Activated naive CD4-positive, alpha-beta T cell treated with anti-CD3 and anti-CD28 coated beads, Interleukin-2, amount 50 U/mL, for 72 hours (primary cell): Measurements from ENCODE around the gene ARHGEF6. TPM values are rescaled to one million over a fixed set of nuclear protein-coding genes. Genes with fewer than 3 reads are reported as not detected.

Experiments
- ATAC-seq, 2 donors: fragments of 150-1000 bp; cut with Tn5 transposase; 2 replicates each; pipeline ENCODE4 v1.10.0; 2021; ENCODE audit warnings: mild to moderate bottlenecking in 2 of 2, moderate library complexity in 2 of 2
- DNase-seq, 2 donors: peaks; one replicate each; pipeline ENCODE4 v3.0.0; 2021 to 2022; ENCODE audit warnings: low spot score in 2 of 2
- H3K27ac Mint-ChIP-seq, 2 donors: one replicate each; pipeline ENCODE4 v1.8.0; 2022; ENCODE audit warnings: mild to moderate bottlenecking in 2 of 2, mixed read lengths in 2 of 2
- H3K36me3 Mint-ChIP-seq, 2 donors: one replicate each; pipeline ENCODE4 v1.8.0; 2022; ENCODE audit warnings: mixed read lengths in 2 of 2
- H3K9me3 Mint-ChIP-seq, 2 donors: one replicate each; pipeline ENCODE4 v1.8.0; 2022; ENCODE audit warnings: mixed read lengths in 2 of 2
- total RNA-seq, 2 donors: library from RNA; stranded (reverse); gene quantifications; one replicate each; pipeline ENCODE4 v1.2.3, GENCODE V29; 2022

ARHGEF6 gene
- total RNA-seq, 2 donors from 2014 or later: 59.5 to 80.3 TPM

DNA sequence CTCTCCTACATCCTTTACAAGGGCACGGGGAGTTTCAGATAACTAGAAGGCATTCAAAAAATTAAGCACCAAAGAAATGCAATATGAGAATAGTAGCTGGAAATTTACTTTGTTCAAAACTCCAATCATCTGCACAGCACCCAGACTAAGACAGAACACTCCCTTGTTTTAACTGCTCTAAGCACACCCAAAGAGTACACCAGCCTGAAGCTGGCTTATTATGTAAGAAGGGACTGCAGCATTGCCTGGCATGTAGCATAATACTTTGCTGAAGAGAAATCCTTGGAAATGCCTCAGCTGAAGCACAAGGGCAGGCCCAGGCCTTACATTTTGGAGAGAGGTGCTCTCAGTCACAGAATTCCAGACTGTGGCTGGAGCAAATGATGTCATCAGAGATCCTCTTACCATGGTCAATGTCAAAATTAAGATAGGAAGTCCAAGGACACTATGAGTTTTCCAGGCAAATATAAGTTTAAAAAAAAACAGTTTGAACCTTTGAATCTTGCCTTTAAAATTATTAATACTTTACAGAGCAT is 14.8 kb downstream of the ARHGEF6 start:
- Mint-ChIP-seq H3K36me3 (peaks cover 4 to 7% of the 10 kb centered on the region in 2 donors), H3K9me3 (no peaks in the 10 kb centered on the region), H3K27ac (peak overlapping the region in 1 of 2 donors; percentile 88)
- no peak for DNase-seq
- ATAC-seq: no peak

GRCh38 chrX:136764206-136764605 is 16.5 kb downstream of the ARHGEF6 start:
- ATAC-seq (no peak), DNase-seq (no peak)
- H3K36me3 Mint-ChIP-seq: peaks cover 4 to 7% of the 10 kb centered on the region in 2 donors

DNA sequence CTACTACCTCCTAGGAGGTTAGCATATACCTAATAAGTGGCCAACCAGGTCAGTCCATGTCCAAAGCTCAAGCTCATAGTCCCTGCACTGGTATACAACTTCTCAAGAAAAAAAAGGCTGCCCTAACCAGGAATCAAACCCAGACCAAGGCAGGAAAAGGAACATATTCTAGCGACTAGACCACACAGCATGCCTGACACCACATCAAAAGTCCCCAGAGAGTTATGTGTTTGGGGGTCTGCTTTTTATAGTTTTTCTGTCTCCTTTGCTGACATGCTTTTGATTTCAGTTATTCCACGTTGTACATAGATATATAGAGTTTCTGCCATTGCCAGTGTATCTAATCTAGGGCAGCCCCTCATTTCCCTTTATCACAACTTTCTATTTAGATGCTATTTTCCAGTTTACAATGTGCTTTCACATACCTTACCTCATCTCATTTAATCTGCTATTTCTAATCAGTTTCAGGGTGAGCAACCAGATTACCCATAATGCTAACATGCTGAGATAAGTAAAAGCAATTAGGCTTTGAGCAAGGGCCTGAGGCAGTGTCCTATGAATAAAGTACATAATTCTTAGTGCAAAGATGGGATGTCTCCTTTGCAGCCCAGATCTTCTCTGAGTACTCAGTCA is 17.8 kb downstream of the ARHGEF6 start:
- ATAC-seq: peak in 1 of 2 donors; percentile 57
- H3K27ac Mint-ChIP-seq: peak overlapping the region; percentile 11 to 41
- no peaks in the 10 kb centered on the region for H3K9me3 Mint-ChIP-seq
- peaks cover 0 to 7% of the 10 kb centered on the region in 2 donors for H3K36me3 Mint-ChIP-seq
- DNase-seq: no peak

More at GRCh38 chrX:136764206-136764605, 16.5 kb downstream of the ARHGEF6 start:
- Mint-ChIP-seq H3K27ac (no peak overlapping the region), H3K9me3 (no peaks in the 10 kb centered on the region)

DNA sequence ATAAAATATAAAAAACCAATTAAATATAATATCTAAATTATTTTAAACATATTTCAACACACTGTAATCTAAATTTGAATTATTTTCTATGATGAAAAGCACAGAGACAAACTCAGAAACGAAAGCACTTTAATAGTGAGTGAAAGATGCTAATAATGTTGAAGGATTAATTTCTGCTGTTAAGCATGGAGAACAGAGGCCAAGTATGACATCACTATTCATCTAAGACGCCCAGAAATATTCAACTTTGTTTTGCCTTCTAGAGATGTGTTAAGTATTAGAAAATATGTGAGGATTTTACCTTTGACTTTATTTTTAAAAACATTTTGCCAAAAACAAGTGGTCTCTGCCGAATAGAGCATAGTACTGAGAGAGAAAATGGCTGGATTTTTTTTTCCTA is 19.3 kb downstream of the ARHGEF6 start:
- no peak for ATAC-seq
- Mint-ChIP-seq H3K9me3 (no peaks in the 10 kb centered on the region), H3K27ac (no peak overlapping the region), H3K36me3 (peaks cover 0 to 7% of the 10 kb centered on the region in 2 donors)
- no peak for DNase-seq

DNA sequence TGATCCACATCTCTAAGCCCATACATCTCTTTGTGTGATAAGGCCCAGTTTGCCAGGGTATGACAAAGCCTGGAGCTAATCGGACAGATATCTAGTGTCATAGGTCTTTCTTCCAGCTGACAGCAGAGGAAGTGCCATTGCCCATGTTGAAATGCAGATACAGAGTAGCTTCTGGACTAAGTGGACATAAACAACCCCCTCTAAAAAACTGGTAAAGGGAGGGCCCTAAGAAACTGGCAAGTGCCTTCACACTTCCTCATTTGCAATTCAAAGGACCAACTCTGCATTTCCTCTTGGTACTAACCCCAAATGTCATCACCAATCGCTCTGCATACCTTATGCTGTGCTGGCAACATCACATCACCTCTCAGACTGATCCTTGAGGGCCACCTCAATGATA is 20.8 kb downstream of the ARHGEF6 start:
- peak in 1 of 2 donors; percentile 82 for ATAC-seq
- Mint-ChIP-seq H3K9me3 (no peaks in the 10 kb centered on the region), H3K36me3 (peaks cover 0 to 7% of the 10 kb centered on the region in 2 donors), H3K27ac (no peak overlapping the region)
- DNase-seq: no peak

DNA sequence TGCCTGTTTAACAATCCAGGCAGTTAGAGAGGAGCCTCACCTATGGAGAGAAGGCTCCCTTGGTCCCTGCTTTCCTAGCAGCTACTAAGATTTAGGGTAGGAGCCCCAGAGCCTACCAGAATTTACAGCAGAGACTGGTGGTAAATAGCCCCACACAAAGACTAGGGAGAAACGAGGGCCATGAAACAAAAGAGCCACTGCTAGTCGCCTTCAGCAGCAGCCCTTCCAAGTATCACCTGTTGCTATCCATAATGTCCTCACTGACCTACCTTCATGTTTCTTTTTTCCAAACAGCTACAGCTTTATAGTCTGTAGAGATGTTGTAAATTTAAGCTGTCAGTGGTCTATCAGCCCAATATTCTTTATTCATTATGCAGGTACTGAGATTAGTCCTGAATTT is 25.3 kb downstream of the ARHGEF6 start:
- no peak for ATAC-seq
- H3K36me3 Mint-ChIP-seq: no peaks in the 10 kb centered on the region
- DNase-seq: no peak
- H3K9me3 Mint-ChIP-seq: no peaks in the 10 kb centered on the region
- H3K27ac Mint-ChIP-seq: no peak overlapping the region

DNA sequence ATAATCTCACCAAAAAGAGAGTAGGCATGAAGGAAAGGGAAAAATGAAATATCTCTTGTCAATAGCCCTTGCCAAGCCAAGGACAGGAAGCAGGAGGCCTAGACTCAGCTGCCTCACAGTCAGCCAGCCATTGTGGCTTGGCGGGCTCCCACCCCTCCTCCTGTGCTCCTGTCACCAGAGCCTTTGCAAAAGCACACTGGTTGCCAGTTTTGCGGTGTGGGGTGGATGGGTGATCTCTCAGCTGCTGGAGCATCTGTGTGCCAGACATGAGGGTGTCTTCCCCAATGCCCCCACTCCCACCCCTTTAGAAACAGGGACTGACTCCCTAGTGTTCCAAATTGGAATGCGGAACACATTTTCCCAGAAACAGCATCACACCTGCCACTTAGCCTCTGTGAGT is 26.1 kb downstream of the ARHGEF6 start:
- DNase-seq: no peak
- no peaks in the 10 kb centered on the region for H3K36me3 Mint-ChIP-seq
- ATAC-seq: peak in 1 of 2 donors; percentile 36
- H3K9me3 Mint-ChIP-seq: no peaks in the 10 kb centered on the region
- no peak overlapping the region for H3K27ac Mint-ChIP-seq

- ATAC-seq (no peak), DNase-seq (no peak)
- Mint-ChIP-seq H3K9me3 (no peaks in the 10 kb centered on the region), H3K27ac (peak overlapping the region; percentile 27 to 56), H3K36me3 (no peaks in the 10 kb centered on the region)
Measured at GRCh38 chrX:136752796-136753195, 27.9 kb downstream of the ARHGEF6 start.

GRCh38 chrX:136752346-136752745 is 28.4 kb downstream of the ARHGEF6 start:
- ATAC-seq: no peak
- no peaks in the 10 kb centered on the region for H3K9me3 Mint-ChIP-seq
- DNase-seq: no peak
- no peaks in the 10 kb centered on the region for H3K36me3 Mint-ChIP-seq
- H3K27ac Mint-ChIP-seq: peak overlapping the region in 1 of 2 donors; percentile 27

GRCh38 chrX:136750364-136750763 is 30.4 kb downstream of the ARHGEF6 start:
- Mint-ChIP-seq H3K9me3 (no peaks in the 10 kb centered on the region), H3K36me3 (peaks cover 4 to 15% of the 10 kb centered on the region in 2 donors), H3K27ac (peak overlapping the region; percentile 77)
- ATAC-seq: peak; percentile 73 to 79
- no peak for DNase-seq

DNA sequence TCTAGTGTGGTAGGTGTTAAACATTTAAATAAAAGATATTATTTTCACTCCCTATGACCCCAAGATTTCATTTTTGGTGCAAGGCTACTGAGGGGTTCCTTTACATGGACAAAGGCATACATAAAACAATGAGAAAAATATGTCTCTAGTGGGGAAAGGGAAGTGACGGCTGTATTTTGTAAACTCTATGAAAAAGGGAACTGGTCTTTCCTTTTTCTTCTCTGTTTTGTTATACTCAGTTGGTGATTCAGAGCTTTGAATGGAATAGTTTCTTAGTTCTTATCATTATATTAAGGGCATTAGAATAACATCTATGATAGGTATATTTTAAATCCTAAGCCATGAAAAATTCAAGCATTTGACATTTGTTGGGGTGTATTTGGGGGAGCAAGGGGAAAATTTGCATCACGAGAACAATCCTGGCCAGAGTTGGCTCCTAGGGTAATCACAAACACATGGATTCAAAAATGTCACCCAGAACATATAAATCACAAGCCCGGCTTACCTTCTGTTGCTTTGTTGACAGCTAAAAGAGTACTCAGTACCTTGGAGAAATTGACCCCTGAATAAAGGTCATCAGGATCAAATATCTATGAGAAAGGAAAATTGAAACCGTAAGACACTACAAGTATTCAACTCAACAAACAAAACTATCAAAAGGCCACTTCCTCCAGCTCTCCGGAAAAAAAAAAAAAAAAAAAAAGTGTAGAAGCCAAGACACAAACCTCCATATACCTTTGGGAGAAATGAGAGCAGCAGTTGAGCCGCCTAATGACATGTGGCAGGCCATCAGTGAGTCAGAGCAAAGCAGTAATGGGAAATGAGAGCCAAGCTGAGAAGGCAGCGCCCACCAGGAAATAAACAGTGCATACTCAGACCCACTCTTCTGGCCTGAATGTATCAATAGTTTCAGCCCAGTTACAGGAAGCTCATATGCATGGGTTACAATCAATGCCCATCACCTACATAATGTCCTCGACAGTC is 33.4 kb downstream of the ARHGEF6 start:
- no peaks in the 10 kb centered on the region for H3K9me3 Mint-ChIP-seq
- H3K27ac Mint-ChIP-seq: peak overlapping the region; percentile 55 to 95
- no peak for DNase-seq
- H3K36me3 Mint-ChIP-seq: peaks cover 18 to 43% of the 10 kb centered on the region in 2 donors
- ATAC-seq: peak; percentile 65 to 67

GRCh38 chrX:136745215-136746173 is 35.2 kb downstream of the ARHGEF6 start:
- H3K36me3 Mint-ChIP-seq: peaks cover 18 to 43% of the 10 kb centered on the region in 2 donors
- DNase-seq: no peak
- ATAC-seq: peak; percentile 24 to 57
- no peaks in the 10 kb centered on the region for H3K9me3 Mint-ChIP-seq
- peak overlapping the region; percentile 82 to 83 for H3K27ac Mint-ChIP-seq

GRCh38 chrX:136742721-136743379 is 37.9 kb downstream of the ARHGEF6 start:
- H3K27ac Mint-ChIP-seq: peak overlapping the region; percentile 40 to 82
- DNase-seq: no peak
- ATAC-seq: no peak
- H3K9me3 Mint-ChIP-seq: no peaks in the 10 kb centered on the region
- peaks cover 18 to 56% of the 10 kb centered on the region in 2 donors for H3K36me3 Mint-ChIP-seq

DNA sequence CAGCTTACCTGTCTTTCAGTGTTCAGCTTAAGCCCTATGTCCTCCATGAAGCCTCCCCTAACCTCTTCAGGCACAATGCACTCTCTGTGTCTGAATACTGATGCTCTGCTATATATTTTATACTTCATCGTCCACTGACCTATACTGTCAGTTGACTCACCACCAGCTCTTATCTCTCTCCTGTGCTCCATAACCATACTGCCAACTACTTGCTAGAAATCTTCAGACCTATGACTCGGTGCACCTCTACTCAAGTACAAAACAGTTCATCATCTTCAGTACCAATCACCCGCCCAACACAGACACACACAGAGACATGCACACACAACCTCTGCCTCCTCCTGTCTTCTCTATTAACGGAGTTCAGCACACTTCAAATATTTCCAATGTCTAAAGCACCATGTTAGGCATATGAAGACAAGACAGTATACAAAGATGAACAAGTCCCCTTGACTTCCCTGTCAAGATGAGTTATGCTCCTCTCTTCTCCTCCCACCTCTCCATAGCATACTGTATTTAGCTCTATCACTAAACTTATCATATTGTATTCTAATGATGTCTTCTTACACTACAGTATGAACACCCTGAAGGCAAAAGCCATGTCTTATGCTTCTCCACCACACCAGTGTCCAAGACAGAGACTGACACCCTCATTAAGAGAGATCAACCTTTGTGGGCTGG is 42.5 kb downstream of the ARHGEF6 start:
- peak overlapping the region; percentile 15 to 74 for H3K27ac Mint-ChIP-seq
- ATAC-seq: peak in 1 of 2 donors; percentile 73
- no peak for DNase-seq
- no peaks in the 10 kb centered on the region for H3K9me3 Mint-ChIP-seq
- peaks cover 0 to 20% of the 10 kb centered on the region in 2 donors for H3K36me3 Mint-ChIP-seq

DNA sequence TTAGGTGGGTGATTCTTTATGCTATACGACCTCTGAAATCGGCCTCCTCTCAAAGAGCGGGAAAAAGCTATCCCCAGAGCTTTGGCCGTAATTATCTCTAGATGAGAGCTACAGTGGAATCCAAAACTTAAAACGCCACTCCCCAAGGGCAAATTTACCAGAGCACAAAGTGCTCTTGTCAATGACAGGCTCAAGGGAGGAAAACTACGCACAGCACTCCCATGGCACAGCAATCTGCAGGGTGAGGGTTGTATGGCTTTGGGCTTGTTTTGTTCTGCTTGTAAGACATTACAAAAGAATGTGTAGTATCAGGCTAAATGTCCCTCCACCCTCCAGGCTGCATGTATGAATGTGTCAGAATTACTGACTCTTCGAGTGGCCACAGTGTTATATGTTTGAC is 44.0 kb downstream of the ARHGEF6 start:
- no peak for ATAC-seq
- no peaks in the 10 kb centered on the region for H3K9me3 Mint-ChIP-seq
- no peak for DNase-seq
- peaks cover 0 to 14% of the 10 kb centered on the region in 2 donors for H3K36me3 Mint-ChIP-seq
- H3K27ac Mint-ChIP-seq: no peak overlapping the region
